Astrocyte (in vitro differentiated cells and primary cell): ENCODE data around the gene WDR59.

ENCODE experiments used
- EZH2 ChIP-seq: IDR thresholded peaks from 2 replicates; pipeline ENCODE4 v1.6.1; 2012; ENCODE audit warnings: mild to moderate bottlenecking, low read length, inconsistent platforms; ENCODE audit not compliant: insufficient read depth
- TF ChIP-seq, protein P1 (sequence below): IDR thresholded peaks from 2 replicates; pipeline ENCODE4 v1.5.1; 2011; ENCODE audit warnings: low read depth, mild to moderate bottlenecking, inconsistent platforms, low read length, moderate library complexity; ENCODE audit not compliant: insufficient read depth

- TF ChIP-seq, protein P1, sequence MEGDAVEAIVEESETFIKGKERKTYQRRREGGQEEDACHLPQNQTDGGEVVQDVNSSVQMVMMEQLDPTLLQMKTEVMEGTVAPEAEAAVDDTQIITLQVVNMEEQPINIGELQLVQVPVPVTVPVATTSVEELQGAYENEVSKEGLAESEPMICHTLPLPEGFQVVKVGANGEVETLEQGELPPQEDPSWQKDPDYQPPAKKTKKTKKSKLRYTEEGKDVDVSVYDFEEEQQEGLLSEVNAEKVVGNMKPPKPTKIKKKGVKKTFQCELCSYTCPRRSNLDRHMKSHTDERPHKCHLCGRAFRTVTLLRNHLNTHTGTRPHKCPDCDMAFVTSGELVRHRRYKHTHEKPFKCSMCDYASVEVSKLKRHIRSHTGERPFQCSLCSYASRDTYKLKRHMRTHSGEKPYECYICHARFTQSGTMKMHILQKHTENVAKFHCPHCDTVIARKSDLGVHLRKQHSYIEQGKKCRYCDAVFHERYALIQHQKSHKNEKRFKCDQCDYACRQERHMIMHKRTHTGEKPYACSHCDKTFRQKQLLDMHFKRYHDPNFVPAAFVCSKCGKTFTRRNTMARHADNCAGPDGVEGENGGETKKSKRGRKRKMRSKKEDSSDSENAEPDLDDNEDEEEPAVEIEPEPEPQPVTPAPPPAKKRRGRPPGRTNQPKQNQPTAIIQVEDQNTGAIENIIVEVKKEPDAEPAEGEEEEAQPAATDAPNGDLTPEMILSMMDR, result no peak
- TF ChIP-seq EZH2, result no peak
Observed at GRCh38 chr16:75005697-75006096, 20.8 kb upstream of the WDR59 start.
